ENCODE measurements around the gene RNF121.

DNA sequence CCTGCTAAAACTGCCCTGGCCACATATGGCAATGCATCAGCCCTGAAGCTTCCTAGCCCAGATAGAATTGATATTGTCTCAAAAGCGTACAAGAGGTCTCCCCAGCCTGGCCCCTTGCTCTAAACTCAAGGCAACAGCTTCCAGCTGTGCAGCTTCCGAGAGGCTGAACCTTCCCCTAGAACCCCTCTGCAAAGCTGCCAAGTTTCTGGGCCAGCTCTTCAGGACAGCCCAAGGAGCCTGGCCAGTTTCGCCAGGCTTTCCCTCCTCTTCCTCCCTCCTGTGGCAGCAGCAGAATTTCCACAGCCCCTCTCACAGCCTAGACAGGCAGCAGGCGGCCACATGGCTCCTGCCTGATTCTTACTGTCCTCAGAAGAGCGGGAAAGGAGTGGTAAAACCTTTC is 117.0 kb downstream of the RNF121 start:
- TF ChIP-seq POLR2A (IDR thresholded peaks at IDR 0.05; ENCODE audit: control extremely low read depth in 1 of 2, low read depth in 2 of 2, low read length in 2 of 2) (no peak), JUND (IDR thresholded peaks at IDR 0.05; ENCODE audit: low read length) (no peak), GTF2F1 (IDR thresholded peaks at IDR 0.05; ENCODE audit: borderline replicate concordance, low read depth, low read length) (no peak)
- TF ChIP-seq, protein P1, sequence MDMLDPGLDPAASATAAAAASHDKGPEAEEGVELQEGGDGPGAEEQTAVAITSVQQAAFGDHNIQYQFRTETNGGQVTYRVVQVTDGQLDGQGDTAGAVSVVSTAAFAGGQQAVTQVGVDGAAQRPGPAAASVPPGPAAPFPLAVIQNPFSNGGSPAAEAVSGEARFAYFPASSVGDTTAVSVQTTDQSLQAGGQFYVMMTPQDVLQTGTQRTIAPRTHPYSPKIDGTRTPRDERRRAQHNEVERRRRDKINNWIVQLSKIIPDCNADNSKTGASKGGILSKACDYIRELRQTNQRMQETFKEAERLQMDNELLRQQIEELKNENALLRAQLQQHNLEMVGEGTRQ (IDR thresholded peaks at IDR 0.05; ENCODE audit: low read length): no peak
- TF ChIP-seq, protein P2, sequence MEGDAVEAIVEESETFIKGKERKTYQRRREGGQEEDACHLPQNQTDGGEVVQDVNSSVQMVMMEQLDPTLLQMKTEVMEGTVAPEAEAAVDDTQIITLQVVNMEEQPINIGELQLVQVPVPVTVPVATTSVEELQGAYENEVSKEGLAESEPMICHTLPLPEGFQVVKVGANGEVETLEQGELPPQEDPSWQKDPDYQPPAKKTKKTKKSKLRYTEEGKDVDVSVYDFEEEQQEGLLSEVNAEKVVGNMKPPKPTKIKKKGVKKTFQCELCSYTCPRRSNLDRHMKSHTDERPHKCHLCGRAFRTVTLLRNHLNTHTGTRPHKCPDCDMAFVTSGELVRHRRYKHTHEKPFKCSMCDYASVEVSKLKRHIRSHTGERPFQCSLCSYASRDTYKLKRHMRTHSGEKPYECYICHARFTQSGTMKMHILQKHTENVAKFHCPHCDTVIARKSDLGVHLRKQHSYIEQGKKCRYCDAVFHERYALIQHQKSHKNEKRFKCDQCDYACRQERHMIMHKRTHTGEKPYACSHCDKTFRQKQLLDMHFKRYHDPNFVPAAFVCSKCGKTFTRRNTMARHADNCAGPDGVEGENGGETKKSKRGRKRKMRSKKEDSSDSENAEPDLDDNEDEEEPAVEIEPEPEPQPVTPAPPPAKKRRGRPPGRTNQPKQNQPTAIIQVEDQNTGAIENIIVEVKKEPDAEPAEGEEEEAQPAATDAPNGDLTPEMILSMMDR (IDR thresholded peaks at IDR 0.05; ENCODE audit: control extremely low read depth in 1 of 3, insufficient read depth in 1 of 3, low read depth in 1 of 3, low read length in 3 of 3): no peak

Data from H1 (cell line).